Middle frontal gyrus (tissue), 1 donor: Measurements from ENCODE around the gene ATXN7.

Source experiments
- DNase-seq: peaks from one replicate; pipeline ENCODE4 v3.0.0-alpha.2; 2015; ENCODE audit warnings: low spot score; ENCODE audit errors: extremely low spot score

Gene ATXN7

GRCh38 chr3:63905731-63906620 lies 42.3 kb downstream of the ATXN7 start:
- DNase-seq: no peak

- DNase-seq: no peak
Observed at GRCh38 chr3:63908081-63908736, 44.5 kb downstream of the ATXN7 start.

DNA sequence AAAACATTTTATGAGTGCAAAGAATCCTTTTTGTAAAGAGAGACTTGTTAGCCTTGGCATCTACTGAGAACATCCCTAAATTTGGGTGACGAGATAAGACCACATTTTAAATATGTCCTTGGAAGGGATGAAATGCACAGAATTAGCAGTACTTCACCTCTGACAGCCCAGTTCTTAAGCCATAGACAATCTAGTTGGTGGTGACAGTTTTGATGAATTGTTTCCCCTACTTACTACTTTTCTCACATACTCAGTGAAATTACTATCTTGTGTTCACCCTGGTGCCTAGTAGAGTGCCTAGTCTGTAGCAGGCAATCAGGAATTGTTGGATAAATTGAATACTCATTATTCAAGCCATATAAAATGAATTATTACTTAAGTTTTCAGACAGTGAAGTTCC lies 45.1 kb downstream of the ATXN7 start:
- DNase-seq: no peak

- DNase-seq: no peak
Observed at GRCh38 chr3:63909431-63909830, 45.8 kb downstream of the ATXN7 start.

- no peak for DNase-seq
Observed at GRCh38 chr3:63910001-63910400, 46.3 kb downstream of the ATXN7 start.

- no peak for DNase-seq
Observed at GRCh38 chr3:63910891-63911290, 47.2 kb downstream of the ATXN7 start.

GRCh38 chr3:63911509-63911872 lies 47.8 kb downstream of the ATXN7 start:
- DNase-seq: no peak

DNA sequence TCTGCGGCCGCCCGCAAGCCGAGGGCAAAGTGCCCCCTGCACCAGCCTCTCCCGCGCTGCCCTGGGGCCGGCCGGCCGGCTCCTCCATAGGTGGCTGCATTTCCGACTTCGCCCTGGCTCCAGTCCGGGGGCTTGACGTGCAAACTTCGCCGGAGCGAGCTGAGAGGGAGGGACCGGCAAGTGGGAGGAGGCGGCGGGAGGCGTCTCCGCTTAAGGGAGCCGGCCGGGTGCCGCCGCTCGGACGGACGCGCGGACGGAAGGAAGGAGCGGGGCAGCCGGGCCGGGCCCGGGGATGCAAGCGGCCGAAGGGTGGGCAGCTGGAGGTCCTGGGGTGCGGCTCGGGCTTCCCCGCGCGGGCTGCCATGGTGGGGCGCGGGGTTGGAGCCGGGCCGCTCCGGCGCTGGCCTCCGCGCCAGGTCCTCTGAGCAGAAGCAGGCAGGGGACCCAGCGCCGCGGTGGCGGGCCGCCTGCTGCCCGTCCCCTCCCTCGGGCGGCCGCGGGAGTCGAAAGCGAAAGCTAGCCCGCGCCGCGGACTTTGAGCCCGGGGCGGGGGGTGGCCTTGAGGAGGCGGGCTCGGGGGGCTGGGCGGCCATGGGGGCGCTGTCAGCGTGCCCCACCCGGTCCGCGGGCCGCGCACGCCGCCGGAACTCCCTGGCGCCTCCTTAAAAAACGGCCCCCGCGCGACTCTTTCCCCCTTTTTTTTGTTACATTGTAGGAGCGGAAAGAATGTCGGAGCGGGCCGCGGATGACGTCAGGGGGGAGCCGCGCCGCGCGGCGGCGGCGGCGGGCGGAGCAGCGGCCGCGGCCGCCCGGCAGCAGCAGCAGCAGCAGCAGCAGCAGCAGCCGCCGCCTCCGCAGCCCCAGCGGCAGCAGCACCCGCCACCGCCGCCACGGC lies 48.5 kb downstream of the ATXN7 start, which contains the start of gene SCAANT1:
Gene SCAANT1 (minus strand): TSS at position 511 of the 895 bp plus-strand sequence.
- peak; percentile 56 for DNase-seq

- DNase-seq: no peak
Observed at GRCh38 chr3:63912768-63913588, 49.3 kb downstream of the ATXN7 start.

- no peak for DNase-seq
Observed at GRCh38 chr3:63914312-63914711, 50.6 kb downstream of the ATXN7 start.

- DNase-seq: no peak
Observed at GRCh38 chr3:63918321-63918720, 54.7 kb downstream of the ATXN7 start.

GRCh38 chr3:63920001-63920400 lies 56.3 kb downstream of the ATXN7 start:
- DNase-seq: no peak

- no peak for DNase-seq
Observed at GRCh38 chr3:63921741-63922482, 58.2 kb downstream of the ATXN7 start.

- DNase-seq: no peak
Observed at GRCh38 chr3:63922491-63923199, 59.0 kb downstream of the ATXN7 start.

- no peak for DNase-seq
Observed at GRCh38 chr3:63926309-63926708, 62.6 kb downstream of the ATXN7 start.

DNA sequence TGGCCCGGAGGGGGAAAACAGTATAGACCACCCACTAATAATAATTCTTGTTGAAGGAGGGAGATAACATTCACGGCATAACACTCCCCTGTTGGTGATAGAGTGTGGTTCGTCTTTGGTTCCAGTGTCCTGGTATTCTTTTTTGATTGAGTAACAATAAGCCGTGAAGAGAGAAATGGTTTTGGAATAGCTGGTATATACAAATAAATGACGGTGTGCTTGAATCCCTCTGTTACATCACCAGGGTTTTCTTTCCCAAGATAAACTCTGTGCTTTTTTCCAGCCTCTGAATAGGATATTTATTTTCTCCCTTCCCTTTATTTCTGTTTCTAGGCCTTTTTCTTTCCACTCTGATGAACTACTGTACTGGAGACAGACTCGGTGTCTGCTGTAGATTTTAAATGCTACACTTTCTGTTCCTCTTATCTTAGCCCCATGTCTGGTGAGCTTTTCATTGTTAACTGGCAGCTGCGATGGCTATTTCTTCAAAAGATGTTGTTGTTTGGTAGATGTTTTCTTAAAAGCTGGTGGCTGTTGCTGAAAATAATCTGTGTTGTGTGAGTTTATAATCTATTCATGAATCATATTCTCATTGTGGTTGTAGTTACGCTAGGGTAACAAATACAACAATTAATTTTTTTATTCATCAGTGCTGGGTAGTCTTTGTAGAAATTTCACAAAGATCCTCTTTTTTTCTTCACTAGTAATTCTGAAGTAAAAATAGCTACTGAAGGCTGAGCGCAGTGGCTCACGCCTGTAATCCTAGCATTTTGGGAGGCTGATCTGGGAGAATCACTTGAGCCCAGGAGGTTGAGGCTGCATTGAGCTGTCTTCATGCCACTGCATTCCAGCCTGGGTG lies 64.0 kb downstream of the ATXN7 start:
- no peak for DNase-seq

DNA sequence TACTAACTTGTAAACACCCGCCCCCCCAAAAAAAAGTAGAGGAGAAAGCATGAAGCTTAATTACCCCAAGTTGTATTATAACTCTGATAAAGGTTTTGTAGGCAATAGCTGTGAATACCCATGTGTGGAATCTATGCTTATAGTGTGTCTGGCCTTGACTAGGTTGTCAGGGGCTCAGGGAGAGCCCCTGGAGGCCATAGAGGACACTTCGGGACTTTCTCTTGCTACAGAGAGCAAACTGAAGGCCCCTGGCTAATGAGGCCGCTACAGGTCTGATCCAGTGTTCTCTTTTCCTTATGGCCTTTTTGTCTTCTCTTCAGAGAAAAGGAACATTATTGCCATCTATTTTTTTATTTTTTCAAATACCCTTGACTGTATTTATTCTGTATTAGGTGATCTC lies 67.6 kb downstream of the ATXN7 start:
- no peak for DNase-seq

DNA sequence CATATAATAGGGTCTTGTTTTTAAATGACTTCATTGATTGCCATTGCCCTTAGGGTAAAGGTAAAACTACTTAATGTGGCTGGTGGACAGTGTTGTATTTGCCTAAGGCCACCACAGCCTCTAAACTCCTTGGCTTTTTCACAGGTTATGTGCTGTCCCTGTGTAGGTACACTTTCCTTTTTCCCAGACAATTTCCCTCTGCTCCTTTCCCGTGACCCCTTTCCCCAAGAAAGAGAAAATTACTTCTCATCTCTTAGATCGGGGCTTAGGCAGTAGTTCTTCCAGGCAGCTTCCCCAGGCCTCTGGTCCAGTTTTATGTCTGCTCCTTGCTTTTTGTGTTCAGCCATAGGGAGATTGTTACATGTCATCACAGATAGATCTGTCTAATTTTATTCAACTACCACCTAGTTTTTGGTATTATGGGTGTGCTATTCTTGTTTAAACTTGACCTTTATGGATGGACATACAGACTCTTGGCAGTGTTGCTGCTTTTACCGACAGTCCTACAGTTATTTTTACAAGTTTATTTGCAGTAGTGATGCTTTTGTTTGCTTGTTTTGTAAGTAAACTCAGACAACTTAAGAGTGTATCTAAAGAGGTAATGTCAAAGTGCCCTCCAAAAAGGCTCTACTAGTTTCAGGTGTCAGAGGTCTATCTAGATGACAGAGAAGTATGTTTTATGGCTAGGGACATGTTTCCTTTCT lies 69.0 kb downstream of the ATXN7 start:
- DNase-seq: no peak
